ENCODE data around the gene MAGI2. TPM values are rescaled to one million over a fixed set of nuclear protein-coding genes. Genes with fewer than 3 reads are reported as not detected.

Gene MAGI2
- total RNA-seq, 1 experiment from 2014 or later = 0.22 TPM

DNA sequence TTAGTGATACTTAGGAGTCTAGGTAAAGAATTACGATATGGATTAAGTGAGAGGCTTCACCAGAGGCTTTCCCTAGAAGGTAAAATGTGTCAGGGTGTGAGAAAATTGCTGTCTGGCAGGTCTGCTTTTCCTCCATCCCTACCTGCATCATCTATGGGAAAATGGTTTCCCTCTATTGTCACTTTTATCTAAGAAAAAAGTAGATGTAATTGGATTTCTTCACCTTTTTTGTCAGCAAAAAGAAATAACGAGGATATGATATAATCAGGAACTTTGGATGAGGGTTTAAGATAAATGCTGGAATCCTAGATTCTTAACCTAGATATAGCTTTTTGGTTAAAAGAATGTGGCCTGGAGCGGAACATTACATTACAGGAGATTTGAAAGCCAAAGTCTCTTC, 146.1 kb downstream of the MAGI2 start:
- intact Hi-C loops (cut with micrococcal nuclease) = no loop called here
- TF ChIP-seq TCF7L2 (IDR thresholded peaks at IDR 0.05; ENCODE audit: borderline replicate concordance, extremely low read depth, insufficient read depth, insufficient read length) = no peak
- no peak for TF ChIP-seq POLR2A (IDR thresholded peaks at IDR 0.05; ENCODE audit: borderline replicate concordance, extremely low read depth, insufficient read depth, insufficient read length)
- TF ChIP-seq ZFX (IDR thresholded peaks at IDR 0.05) = no peak
- no peak for TF ChIP-seq EZH2phosphoT487 (IDR thresholded peaks at IDR 0.05; ENCODE audit: borderline replicate concordance)
- no peak for TF ChIP-seq CEBPB (IDR thresholded peaks at IDR 0.05; ENCODE audit: low read depth)
- TF ChIP-seq ATF3 (IDR thresholded peaks at IDR 0.05) = no peak
- no peak for TF ChIP-seq EGR1 (IDR thresholded peaks at IDR 0.05; ENCODE audit: low read depth)
- no peak for TF ChIP-seq FOSL1 (IDR thresholded peaks at IDR 0.05; ENCODE audit: low read depth)
- TF ChIP-seq RAD21 (IDR thresholded peaks at IDR 0.05; ENCODE audit: low read depth) = no peak
- TF ChIP-seq, protein P1, sequence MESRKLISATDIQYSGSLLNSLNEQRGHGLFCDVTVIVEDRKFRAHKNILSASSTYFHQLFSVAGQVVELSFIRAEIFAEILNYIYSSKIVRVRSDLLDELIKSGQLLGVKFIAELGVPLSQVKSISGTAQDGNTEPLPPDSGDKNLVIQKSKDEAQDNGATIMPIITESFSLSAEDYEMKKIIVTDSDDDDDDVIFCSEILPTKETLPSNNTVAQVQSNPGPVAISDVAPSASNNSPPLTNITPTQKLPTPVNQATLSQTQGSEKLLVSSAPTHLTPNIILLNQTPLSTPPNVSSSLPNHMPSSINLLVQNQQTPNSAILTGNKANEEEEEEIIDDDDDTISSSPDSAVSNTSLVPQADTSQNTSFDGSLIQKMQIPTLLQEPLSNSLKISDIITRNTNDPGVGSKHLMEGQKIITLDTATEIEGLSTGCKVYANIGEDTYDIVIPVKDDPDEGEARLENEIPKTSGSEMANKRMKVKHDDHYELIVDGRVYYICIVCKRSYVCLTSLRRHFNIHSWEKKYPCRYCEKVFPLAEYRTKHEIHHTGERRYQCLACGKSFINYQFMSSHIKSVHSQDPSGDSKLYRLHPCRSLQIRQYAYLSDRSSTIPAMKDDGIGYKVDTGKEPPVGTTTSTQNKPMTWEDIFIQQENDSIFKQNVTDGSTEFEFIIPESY (IDR thresholded peaks at IDR 0.05; ENCODE audit: extremely low read depth, insufficient replicate concordance, low read length) = no peak
- no peak for TF ChIP-seq ZNF274 (IDR thresholded peaks at IDR 0.05; ENCODE audit: low read depth, low read length)
- TF ChIP-seq POLR2AphosphoS5 (IDR thresholded peaks at IDR 0.05; ENCODE audit: low read depth, low read length) = no peak
- TF ChIP-seq MAX (IDR thresholded peaks at IDR 0.05) = no peak
- TF ChIP-seq SP1 (IDR thresholded peaks at IDR 0.05; ENCODE audit: low read depth) = no peak
- TF ChIP-seq, protein P2, sequence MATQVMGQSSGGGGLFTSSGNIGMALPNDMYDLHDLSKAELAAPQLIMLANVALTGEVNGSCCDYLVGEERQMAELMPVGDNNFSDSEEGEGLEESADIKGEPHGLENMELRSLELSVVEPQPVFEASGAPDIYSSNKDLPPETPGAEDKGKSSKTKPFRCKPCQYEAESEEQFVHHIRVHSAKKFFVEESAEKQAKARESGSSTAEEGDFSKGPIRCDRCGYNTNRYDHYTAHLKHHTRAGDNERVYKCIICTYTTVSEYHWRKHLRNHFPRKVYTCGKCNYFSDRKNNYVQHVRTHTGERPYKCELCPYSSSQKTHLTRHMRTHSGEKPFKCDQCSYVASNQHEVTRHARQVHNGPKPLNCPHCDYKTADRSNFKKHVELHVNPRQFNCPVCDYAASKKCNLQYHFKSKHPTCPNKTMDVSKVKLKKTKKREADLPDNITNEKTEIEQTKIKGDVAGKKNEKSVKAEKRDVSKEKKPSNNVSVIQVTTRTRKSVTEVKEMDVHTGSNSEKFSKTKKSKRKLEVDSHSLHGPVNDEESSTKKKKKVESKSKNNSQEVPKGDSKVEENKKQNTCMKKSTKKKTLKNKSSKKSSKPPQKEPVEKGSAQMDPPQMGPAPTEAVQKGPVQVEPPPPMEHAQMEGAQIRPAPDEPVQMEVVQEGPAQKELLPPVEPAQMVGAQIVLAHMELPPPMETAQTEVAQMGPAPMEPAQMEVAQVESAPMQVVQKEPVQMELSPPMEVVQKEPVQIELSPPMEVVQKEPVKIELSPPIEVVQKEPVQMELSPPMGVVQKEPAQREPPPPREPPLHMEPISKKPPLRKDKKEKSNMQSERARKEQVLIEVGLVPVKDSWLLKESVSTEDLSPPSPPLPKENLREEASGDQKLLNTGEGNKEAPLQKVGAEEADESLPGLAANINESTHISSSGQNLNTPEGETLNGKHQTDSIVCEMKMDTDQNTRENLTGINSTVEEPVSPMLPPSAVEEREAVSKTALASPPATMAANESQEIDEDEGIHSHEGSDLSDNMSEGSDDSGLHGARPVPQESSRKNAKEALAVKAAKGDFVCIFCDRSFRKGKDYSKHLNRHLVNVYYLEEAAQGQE (IDR thresholded peaks at IDR 0.05; ENCODE audit: low read depth) = no peak
- TF ChIP-seq YY1 (IDR thresholded peaks at IDR 0.05; ENCODE audit: extremely low read depth, insufficient replicate concordance, low read depth, low read length) = no peak
- RAD21 ChIA-PET (ENCODE audit: low non-redundant PET in 1 of 2, low total read pairs in 2 of 2, uncharacterized antibody in 2 of 2, unreplicated experiment in 2 of 2) = no interaction called here
- Histone ChIP-seq H3K27me3 (ENCODE audit: insufficient read depth, low read length) (no peaks in the 10 kb centered on the region), H3K36me3 (ENCODE audit: control insufficient read depth in 1 of 2, insufficient read depth in 2 of 2, low read length in 2 of 2) (no peaks in the 10 kb centered on the region), H3K9me2 (ENCODE audit: insufficient read depth) (no peaks in the 10 kb centered on the region; the same call in 1 of the 2 replicates), H2AFZ (ENCODE audit: low read depth, low read length, poor library complexity, severe bottlenecking) (no peak overlapping the region), H4K20me1 (ENCODE audit: insufficient read depth) (no peaks in the 10 kb centered on the region), H3K4me2 (ENCODE audit: low read length) (no peak overlapping the region), H3K27ac (ENCODE audit: low read depth, low read length) (no peak overlapping the region), H3K79me2 (ENCODE audit: insufficient read depth, low read length) (no peaks in the 10 kb centered on the region), H3K9ac (ENCODE audit: low read length) (no peak overlapping the region), H3K4me3 (replicated peaks in 1 of 2; ENCODE audit: low read depth in 1 of 2, low read length in 2 of 2) (no peak overlapping the region), H3K9me3 (ENCODE audit: control insufficient read depth in 1 of 2, insufficient read depth in 1 of 2, low read depth in 1 of 2, low read length in 2 of 2) (no peaks in the 10 kb centered on the region), H3K4me1 (ENCODE audit: control insufficient read depth in 1 of 2, insufficient read depth in 2 of 2, low read length in 2 of 2) (0 out of 4 replicates have a peak, but pooled peaks cover 0 to 6% of the 10 kb centered on the region in 2 experiments)
- no TSS peak for BruUV-seq (replicated peaks)
- DNase-seq (ENCODE audit: low read depth, low spot score) (no peak), ATAC-seq (no peak)
- POLR2A ChIA-PET = interaction anchor here (1.4 kb wide), 1 partner anchor 9 kb away, joined by 3 read pairs; no protein-coding TSS in a partner anchor
- CTCF ChIA-PET = interaction anchor here (0.6 to 2.5 kb wide), 4 partner anchors 9 to 739 kb away, joined by 3 to 38 read pairs (median 3); no protein-coding TSS in a partner anchor
